ENCODE measurements around the gene PFKFB3. TPM values are rescaled to one million over a fixed set of nuclear protein-coding genes. Genes with fewer than 3 reads are reported as not detected.
"Not testable (repeated sequence)": the region's sequence is repeated elsewhere in the genome, so short reads cannot be mapped to it uniquely, and the experiment has no call there.

The PFKFB3 gene
- total RNA-seq = 28.4 and 39.3 TPM in 2 replicates

GRCh38 chr10:6202684-6203330, at the start of gene PFKFB3:
Gene PFKFB3, plus strand, starts transcription at chr10:6202932. Its CDS starts 329 bp downstream, at chr10:6203261.
- DNase-seq (ENCODE audit: low read depth, low spot score) = peak; percentile 71

GRCh38 chr10:6153845-6154244, 48.9 kb upstream of the PFKFB3 start:
- no peak for DNase-seq (ENCODE audit: low read depth, low spot score)

- DNase-seq (ENCODE audit: low read depth, low spot score) = no peak
Measured at GRCh38 chr10:6154566-6154965, 48.2 kb upstream of the PFKFB3 start.

GRCh38 chr10:6158276-6158675, 44.5 kb upstream of the PFKFB3 start:
- no peak for DNase-seq (ENCODE audit: low read depth, low spot score)

- no peak for DNase-seq (ENCODE audit: low read depth, low spot score)
Measured at GRCh38 chr10:6161921-6162320, 40.8 kb upstream of the PFKFB3 start.

- no peak for DNase-seq (ENCODE audit: low read depth, low spot score)
Measured at GRCh38 chr10:6162589-6163356, 40.0 kb upstream of the PFKFB3 start.

- DNase-seq (ENCODE audit: low read depth, low spot score) = peak; percentile 68
Measured at GRCh38 chr10:6163364-6164270, 39.1 kb upstream of the PFKFB3 start.

GRCh38 chr10:6164271-6165095, 38.2 kb upstream of the PFKFB3 start:
- no peak for DNase-seq (ENCODE audit: low read depth, low spot score)

- no peak for DNase-seq (ENCODE audit: low read depth, low spot score)
Measured at GRCh38 chr10:6165221-6165725, 37.5 kb upstream of the PFKFB3 start.

GRCh38 chr10:6165933-6166332, 36.8 kb upstream of the PFKFB3 start:
- not testable (repeated sequence) for DNase-seq (ENCODE audit: low read depth, low spot score)

- DNase-seq (ENCODE audit: low read depth, low spot score) = no peak
Measured at GRCh38 chr10:6167456-6167855, 35.3 kb upstream of the PFKFB3 start.

- DNase-seq (ENCODE audit: low read depth, low spot score) = no peak
Measured at GRCh38 chr10:6168084-6168483, 34.6 kb upstream of the PFKFB3 start.

GRCh38 chr10:6170638-6171037, 32.1 kb upstream of the PFKFB3 start:
- peak; percentile 45 for DNase-seq (ENCODE audit: low read depth, low spot score)

- peak; percentile 87 for DNase-seq (ENCODE audit: low read depth, low spot score)
Measured at GRCh38 chr10:6171881-6172695, 30.6 kb upstream of the PFKFB3 start.

GRCh38 chr10:6173203-6173602, 29.5 kb upstream of the PFKFB3 start:
- no peak for DNase-seq (ENCODE audit: low read depth, low spot score)

- no peak for DNase-seq (ENCODE audit: low read depth, low spot score)
Measured at GRCh38 chr10:6174201-6174874, 28.4 kb upstream of the PFKFB3 start.

GRCh38 chr10:6175329-6176055, 27.2 kb upstream of the PFKFB3 start:
- DNase-seq (ENCODE audit: low read depth, low spot score) = no peak

GRCh38 chr10:6176691-6177231, 26.0 kb upstream of the PFKFB3 start:
- DNase-seq (ENCODE audit: low read depth, low spot score) = no peak
